Kidney (tissue), 14 donors: ENCODE measurements around the gene TMA7. TPM values are rescaled to one million over a fixed set of nuclear protein-coding genes. Genes with fewer than 3 reads are reported as not detected.

Experiments used
- DNase-seq, 5 donors: peaks; one replicate each; pipeline ENCODE4 v3.0.0-alpha.2; 2013 to 2020
- FAIRE-seq: peaks from 2 replicates; lab custom pipeline; 2012; peaks lifted over from hg19 to GRCh38; lab: Jason Lieb, UNC
- H3K27ac ChIP-seq, 2 donors: one replicate each; pipeline ENCODE4 v1.7.0; 2013; ENCODE audit warnings: low read depth in 2 of 2, low read length in 2 of 2, inconsistent platforms in 1 of 2
- H3K27me3 ChIP-seq: one replicate; pipeline ENCODE4 v1.7.1; 2013; ENCODE audit warnings: low read length, inconsistent platforms; ENCODE audit not compliant: control insufficient read depth, insufficient read depth
- H3K36me3 ChIP-seq, 3 donors: one replicate each; pipeline versions ENCODE4 v1.7.0 to v1.7.1; 2013; ENCODE audit warnings: low read length in 3 of 3, control low read depth in 1 of 3, inconsistent platforms in 1 of 3; ENCODE audit not compliant: insufficient read depth in 3 of 3, control insufficient read depth in 2 of 3
- H3K4me1 ChIP-seq, 3 donors: one replicate each; pipeline versions ENCODE4 v1.7.0 to v1.7.1; 2013; ENCODE audit warnings: low read length in 3 of 3, inconsistent platforms in 1 of 3, low read depth in 1 of 3; ENCODE audit not compliant: control insufficient read depth in 2 of 3, insufficient read depth in 2 of 3
- H3K4me3 ChIP-seq, 3 donors: one replicate each; pipeline versions ENCODE4 v1.7.0 to v1.8.1; 2013; ENCODE audit warnings: low read length in 3 of 3, control low read depth in 1 of 3, inconsistent platforms in 1 of 3
- H3K9ac ChIP-seq, 3 donors: one replicate each; pipeline versions ENCODE4 v1.7.0 to v1.7.1; 2013; ENCODE audit warnings: low read length in 3 of 3, control low read depth in 1 of 3, inconsistent platforms in 1 of 3
- H3K9me3 ChIP-seq, 3 donors: one replicate each; pipeline versions ENCODE4 v1.7.0 to v1.7.1; 2013; ENCODE audit warnings: low read length in 3 of 3, control low read depth in 1 of 3, inconsistent platforms in 1 of 3; ENCODE audit not compliant: control insufficient read depth in 2 of 3, insufficient read depth in 1 of 3
- CTCF ChIP-seq: IDR thresholded peaks from 3 replicates; pipeline ENCODE4 v1.5.1; 2012; ENCODE audit warnings: mild to moderate bottlenecking, moderate library complexity, borderline replicate concordance; ENCODE audit not compliant: insufficient read depth; ENCODE audit errors: extremely low read depth
- intact Hi-C: fragments of 100-400 bp; cut with DNase I; formaldehyde crosslinking; loops from one replicate; pipeline ENCODE4 v1.11.1; 2022
- polyA plus RNA-seq: library from polyadenylated mRNA; stranded (reverse); fragments of 350-450 nt; fragmentation: Illumina TruSeq; extraction: RNeasy Lipid Tissue Mini Kit (QIAGEN cat#74804); gene quantifications from one replicate; pipeline ENCODE4 v1.2.3, GENCODE V29; 2014; ENCODE audit warnings: low read depth, low replicate concordance; ENCODE audit not compliant: insufficient read depth
- total RNA-seq: library from RNA; stranded (reverse); fragmentation: NEBNext Ultra II Directional; extraction: Animal tissue kit (Norgen Biotek cat#: 25700); gene quantifications from one replicate; pipeline ENCODE4 v1.2.1, GENCODE V29; 2021
- donor health status: control.
- donor health status: control.
- donor health status: control.
- donor health status: control.
- donor health status: control.
- donor health status: DM: yes; HTN: yes; CAD: no.
- donor health status: Normal renal cell carcinoma (clear cell type).

The TMA7 gene
- total and polyA plus RNA-seq, 2 donors from 2014 or later, result 195 to 631 TPM

GRCh38 chr3:48420561-48420960 lies 19.5 kb upstream of the TMA7 start:
- TF ChIP-seq CTCF, result no peak
- peaks cover 0 to 33% (median 12%) of the 10 kb centered on the region in 3 donors for H3K4me1 ChIP-seq
- H3K36me3 ChIP-seq, result peaks cover 2 to 50% (median 20%) of the 10 kb centered on the region in 3 donors
- intact Hi-C loops, result no loop called here
- H3K27ac ChIP-seq, result no peak overlapping the region
- no peak overlapping the region for H3K4me3 ChIP-seq
- H3K9ac ChIP-seq, result no peak overlapping the region
- DNase-seq (no peak), FAIRE-seq (no peak)
- H3K9me3 ChIP-seq, result no peaks in the 10 kb centered on the region
- no peaks in the 10 kb centered on the region for H3K27me3 ChIP-seq

GRCh38 chr3:48422272-48422671 lies 17.8 kb upstream of the TMA7 start:
- Histone ChIP-seq H3K27ac (no peak overlapping the region), H3K27me3 (no peaks in the 10 kb centered on the region), H3K4me3 (no peak overlapping the region), H3K9me3 (no peaks in the 10 kb centered on the region), H3K36me3 (peaks cover 0 to 33% (median 14%) of the 10 kb centered on the region in 3 donors), H3K9ac (no peak overlapping the region), H3K4me1 (peaks cover 0 to 50% (median 25%) of the 10 kb centered on the region in 3 donors)
- no peak for FAIRE-seq
- no peak for TF ChIP-seq CTCF
- intact Hi-C loops, result no loop called here
- no peak for DNase-seq

GRCh38 chr3:48422681-48423080 lies 17.4 kb upstream of the TMA7 start:
- H3K4me3 ChIP-seq, result no peak overlapping the region
- no peak for TF ChIP-seq CTCF
- no peak overlapping the region for H3K9ac ChIP-seq
- no peak for DNase-seq
- H3K4me1 ChIP-seq, result peaks cover 0 to 54% (median 29%) of the 10 kb centered on the region in 3 donors
- H3K9me3 ChIP-seq, result no peaks in the 10 kb centered on the region
- intact Hi-C loops, result no loop called here
- H3K27me3 ChIP-seq, result no peaks in the 10 kb centered on the region
- no peak overlapping the region for H3K27ac ChIP-seq
- peaks cover 0 to 29% (median 13%) of the 10 kb centered on the region in 3 donors for H3K36me3 ChIP-seq
- FAIRE-seq, result no peak

GRCh38 chr3:48423241-48423882 lies 16.7 kb upstream of the TMA7 start:
- Histone ChIP-seq H3K9ac (no peak overlapping the region), H3K9me3 (no peaks in the 10 kb centered on the region), H3K27ac (no peak overlapping the region), H3K4me1 (peaks cover 0 to 61% (median 30%) of the 10 kb centered on the region in 3 donors), H3K4me3 (no peak overlapping the region), H3K36me3 (peaks cover 0 to 24% (median 11%) of the 10 kb centered on the region in 3 donors), H3K27me3 (no peaks in the 10 kb centered on the region)
- FAIRE-seq, result no peak
- intact Hi-C loops, result no loop called here
- no peak for DNase-seq
- TF ChIP-seq CTCF, result no peak
